ENCODE results near the gene BFSP2.

Gene BFSP2

DNA sequence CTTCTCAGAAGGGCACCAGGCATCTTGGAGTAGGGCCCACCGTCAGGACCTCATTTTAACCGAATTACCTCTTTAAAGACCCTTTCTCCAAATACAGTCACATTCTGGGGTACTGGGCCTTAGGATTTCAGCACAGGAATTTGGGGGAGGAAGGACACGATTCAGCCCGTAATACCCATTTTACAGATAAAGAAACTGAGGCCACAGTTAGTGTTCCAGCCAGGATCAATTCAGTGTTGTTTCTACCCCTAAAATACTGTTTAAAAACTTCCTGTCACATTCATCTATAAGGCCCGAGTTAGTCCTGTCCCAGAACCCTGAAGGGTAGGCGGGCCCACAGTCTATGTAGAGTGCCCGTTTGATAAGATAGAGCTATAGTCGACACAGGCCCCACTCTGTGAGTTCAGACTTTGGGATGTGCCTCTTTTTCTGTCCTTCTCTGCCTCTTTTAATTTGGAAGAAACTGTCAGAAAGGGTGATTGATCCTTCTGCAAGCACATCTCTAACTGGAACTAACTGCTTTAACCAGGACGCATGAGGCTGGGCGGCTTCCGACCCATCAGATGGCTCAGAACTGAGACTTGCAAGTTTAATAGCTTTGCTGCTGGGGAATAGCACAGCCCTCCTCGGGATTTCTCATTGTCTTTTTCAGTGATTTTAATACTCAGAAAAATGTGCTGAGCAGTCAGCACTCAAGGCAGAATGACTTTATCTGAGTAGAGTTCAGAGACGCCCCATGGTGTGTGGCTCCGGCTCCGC, 19.5 kb downstream of the BFSP2 start:
- DNase-seq = no peak

DNA sequence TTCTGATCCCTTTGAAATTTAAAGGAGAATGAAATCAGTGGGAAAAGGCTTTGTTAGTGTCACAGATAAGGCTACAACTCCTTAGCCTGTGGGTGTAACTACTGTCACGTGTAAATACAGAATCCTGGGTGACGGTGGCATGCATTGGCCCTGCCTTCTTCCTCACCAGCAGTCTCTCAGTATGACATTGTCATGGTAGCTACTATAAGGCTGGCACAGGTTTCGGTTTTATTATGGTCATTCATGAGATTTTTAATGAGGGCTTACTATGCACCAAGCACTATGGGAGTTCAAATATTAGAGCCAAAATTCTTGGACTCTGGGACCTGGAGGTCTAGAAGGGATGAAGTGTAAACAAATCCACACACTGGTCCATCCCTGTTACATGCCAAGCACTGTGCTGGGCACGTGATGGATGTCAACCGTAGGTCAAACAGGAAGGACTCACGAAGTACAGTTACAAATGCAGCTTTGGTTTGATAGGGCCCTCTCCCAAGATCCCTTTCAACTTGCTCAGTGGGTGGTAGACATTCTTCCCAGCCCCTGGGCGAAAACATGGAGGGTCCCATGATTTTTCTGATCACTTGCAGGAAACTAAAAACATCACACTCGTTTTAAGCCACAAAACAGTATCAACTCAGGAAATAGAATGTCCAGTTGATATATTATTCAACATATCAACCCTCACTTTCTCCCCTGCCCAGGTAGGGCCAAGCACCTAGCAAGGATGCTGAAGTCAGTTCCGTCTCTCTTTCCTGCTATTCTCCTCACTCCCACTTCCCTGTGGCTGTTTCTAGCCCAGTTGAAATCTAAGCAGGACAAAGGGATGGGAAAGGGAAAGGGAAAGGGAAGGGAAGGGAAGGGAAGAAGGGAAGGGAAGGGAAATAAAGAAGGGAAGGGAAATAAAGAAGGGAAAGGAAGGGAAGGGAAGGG, 25.3 kb downstream of the BFSP2 start:
- no peak for DNase-seq

DNA sequence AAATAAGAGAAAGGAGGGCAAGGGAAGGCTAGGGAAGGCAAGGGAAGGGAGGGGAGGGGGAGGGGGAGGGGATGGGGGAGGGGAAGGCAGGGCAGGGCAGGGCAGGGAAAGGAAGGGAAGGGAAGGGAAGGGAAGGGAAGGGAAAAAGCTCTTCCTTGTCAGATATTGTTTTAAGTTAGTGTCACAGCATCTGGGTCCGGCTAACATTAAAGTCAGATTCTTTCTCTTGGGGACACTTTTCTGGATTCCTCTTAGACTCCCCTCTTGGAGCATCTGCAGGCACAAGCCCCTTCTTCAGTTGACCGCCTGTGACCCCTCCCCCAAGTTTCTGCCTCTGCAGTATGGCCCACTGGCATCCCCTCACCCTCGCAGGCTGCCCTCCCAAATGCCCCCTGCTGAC, 26.0 kb downstream of the BFSP2 start:
- DNase-seq = no peak

DNA sequence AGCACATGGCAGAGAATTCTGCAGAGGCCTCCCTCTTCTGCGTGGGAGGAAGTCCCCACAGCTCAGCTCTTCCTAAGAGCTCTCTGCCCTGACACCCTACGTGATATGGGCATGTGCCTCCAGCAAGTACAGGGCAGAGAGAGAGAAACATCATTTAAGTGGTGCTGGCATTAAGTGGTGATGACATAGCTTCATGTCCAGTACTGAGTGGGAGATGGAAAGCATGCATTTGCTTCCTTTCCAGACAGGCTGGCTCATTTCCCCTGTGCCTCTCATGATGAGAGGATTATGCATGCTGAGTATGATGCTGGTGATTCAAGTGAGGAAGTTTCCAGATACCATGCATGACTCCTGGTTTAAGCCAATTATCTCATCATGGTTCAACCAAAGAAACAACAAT, 26.9 kb downstream of the BFSP2 start:
- no peak for DNase-seq

DNA sequence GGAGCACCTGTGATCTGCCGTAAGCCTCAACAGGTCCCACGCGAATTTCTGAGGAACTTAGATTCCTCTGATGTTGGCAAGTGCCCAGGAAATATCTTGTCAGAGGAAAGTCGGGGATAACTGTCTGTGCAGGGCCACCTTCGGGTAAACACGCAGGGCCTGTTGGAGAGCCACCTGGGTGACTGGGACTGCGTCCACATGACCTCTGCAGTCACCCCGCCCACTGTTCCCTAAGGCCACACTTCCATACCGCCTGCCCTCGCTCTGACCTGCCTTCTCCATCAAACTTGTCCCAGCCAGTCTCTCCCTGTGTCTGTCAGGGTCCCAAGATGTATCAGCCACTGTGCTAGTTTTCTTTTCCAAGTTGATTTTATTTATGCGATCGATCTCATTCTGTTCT, 28.7 kb downstream of the BFSP2 start:
- DNase-seq = no peak

DNA sequence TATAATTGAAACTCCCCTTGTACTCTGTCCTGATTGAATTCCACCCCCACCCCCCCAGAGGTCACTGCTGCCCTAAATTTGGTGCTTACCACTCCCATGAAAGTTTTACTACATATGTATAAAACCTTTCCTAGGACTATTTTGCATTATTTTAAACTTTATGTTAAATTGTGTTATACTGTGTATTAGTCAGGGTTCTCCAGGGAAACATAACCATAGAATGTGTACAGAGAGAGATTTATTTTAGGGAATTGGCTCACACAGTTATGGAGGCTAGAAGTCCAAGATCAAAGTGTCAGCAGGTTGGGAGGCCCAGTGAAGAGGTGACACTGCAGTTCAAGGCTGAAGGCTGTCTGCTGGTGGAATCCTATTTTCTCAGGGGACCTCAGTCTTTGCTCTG, 29.2 kb downstream of the BFSP2 start:
- no peak for DNase-seq

DNA sequence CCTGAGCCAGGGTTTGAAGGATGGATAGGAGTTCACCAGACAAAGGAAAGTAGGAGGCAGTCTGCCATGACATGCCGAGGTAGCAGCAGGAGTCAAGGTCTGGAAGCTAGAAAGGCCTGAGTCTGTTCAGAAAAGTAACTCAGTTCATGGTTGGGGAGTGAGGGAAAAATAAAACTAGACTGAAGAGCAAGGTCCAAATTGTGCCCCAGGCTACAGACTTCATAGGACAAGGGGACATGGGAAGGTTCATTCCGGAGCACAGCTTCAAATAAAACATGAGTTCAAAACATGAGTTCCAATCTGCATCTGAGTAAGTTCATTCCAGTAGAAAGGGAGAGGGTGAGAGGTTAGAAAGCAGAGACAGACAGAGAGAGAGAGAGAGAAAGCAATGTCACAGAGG, 39.7 kb downstream of the BFSP2 start:
- no peak for DNase-seq

DNA sequence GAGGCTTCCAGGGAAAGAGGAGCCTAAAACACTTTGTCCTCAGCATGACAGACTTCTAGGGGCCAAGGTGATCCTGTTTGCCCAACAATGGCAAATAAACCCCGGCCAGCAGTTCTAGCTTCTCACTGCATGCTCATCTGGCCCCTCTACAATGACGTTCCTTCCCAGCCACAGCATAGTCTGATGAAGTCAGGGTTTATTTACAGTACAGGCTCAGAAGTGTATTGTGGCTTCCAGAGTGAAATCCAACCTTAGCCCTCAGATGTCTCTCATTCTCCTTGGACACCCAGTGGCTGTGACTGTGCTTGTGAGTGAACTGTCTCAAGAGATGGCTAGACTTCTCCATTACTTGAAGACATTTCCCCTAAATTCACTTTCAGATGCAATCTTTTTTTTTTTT, 40.8 kb downstream of the BFSP2 start:
- no peak for DNase-seq

DNA sequence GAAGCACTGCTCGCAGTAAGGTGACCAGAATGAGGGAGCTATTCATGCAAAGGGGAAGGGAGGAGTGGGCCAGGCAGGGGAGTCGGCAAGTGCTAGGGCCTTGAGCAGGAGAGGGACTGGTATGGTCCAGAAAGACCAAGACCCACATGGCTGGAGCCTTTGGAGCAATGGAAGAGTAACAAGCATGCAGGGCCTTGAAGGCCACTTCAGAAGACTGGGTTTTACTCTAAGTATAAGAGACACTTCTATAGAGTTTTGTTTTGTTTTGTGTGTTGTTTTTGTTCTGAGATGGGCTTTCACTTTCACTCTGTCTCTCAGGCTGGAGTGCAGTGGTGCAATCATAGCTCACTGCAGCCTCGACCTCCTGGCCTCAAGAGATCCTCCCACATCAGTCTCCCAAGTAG, 42.0 kb downstream of the BFSP2 start:
- peak in 1 of 5 donors; percentile 66 for DNase-seq

DNA sequence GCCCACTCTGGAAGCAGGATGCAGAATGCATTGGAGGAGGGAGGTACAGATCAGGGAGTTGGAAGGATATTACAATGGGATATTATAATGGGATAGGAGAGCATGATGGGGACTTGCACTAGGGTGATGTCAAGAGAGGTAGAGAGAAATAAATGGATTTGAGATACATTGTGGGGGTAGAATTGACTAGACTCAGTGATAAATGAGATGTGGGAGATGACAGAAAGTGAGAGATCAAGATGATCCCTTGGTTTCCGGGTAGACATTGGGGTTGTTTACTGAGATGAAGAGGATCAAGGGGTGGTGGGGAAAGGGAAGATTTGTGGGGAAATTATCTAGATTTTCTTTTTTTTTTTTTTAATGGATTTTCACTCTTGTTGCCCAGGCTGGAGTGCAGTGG, 42.7 kb downstream of the BFSP2 start:
- peak in 1 of 5 donors; percentile 52 for DNase-seq

DNA sequence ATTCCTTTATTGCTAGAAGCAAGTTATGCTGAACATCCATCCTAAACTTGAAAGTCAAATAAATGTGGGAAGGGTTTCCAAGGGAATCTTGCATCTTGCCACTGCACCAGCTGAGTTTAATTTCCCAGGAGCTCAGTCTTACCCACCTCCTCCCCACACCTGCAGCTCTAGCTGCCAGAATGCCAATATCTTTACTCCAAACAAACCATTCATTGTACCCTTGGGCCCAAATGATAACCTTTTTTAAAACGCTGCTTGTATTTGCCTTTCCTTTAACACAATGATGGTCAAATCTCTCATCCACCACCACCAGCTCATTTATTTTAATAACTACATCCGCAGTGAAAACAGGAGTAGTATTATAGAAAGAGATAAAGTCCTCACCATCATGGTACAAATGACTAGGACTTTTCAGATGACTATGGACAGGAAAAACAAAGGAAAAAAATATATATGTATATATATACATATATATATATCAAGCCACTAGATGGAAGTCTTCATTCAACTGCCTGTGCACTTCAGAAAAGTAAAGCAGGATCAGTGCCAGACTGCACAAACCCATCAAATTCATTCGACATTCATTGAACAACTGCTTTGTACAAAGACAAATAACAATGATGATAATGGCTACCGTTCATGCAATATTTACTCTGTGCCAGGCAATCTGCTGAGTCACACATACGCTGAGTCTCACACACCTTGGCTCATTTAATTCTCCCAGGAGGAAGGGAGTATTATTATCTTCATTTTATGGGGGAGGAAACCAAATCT, 44.0 kb downstream of the BFSP2 start:
- DNase-seq = peak in 1 of 5 donors; percentile 34

DNA sequence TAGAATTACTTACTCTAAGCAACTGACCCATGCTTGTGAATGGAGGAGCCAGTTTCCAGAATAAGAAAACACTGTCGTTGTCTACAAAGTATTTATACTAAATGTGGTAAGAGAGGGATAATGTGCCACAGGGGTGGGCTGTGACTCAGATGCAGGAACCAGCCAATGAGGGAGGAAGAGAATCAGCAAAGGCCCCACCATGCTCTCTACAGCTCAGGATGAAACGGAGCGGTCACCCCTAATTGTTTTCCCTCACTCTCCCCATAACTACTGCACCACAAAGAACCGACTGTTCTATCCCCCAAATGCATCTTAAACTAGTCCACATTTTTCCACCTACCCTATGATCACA, 44.5 kb downstream of the BFSP2 start:
- DNase-seq = no peak

DNA sequence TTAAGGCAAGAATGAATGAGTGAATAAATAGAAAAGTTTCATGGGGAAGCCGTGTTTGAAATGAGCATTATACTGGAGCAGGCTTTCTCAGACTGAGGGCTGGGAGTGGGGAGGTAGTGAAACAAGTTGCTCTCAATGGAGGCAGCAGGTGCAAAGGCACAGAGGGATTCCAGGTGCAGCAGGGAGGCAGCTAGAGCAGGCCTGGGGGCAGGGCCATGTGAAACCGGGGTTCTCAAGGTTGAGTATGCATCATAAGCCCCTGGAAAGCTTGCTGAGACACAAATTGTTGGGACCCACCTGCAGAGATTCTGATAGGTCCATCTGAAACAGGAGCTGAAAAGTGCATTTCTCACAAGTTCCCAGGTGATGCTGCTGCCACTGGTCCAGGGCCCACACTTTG, 45.3 kb downstream of the BFSP2 start:
- DNase-seq = no peak

DNA sequence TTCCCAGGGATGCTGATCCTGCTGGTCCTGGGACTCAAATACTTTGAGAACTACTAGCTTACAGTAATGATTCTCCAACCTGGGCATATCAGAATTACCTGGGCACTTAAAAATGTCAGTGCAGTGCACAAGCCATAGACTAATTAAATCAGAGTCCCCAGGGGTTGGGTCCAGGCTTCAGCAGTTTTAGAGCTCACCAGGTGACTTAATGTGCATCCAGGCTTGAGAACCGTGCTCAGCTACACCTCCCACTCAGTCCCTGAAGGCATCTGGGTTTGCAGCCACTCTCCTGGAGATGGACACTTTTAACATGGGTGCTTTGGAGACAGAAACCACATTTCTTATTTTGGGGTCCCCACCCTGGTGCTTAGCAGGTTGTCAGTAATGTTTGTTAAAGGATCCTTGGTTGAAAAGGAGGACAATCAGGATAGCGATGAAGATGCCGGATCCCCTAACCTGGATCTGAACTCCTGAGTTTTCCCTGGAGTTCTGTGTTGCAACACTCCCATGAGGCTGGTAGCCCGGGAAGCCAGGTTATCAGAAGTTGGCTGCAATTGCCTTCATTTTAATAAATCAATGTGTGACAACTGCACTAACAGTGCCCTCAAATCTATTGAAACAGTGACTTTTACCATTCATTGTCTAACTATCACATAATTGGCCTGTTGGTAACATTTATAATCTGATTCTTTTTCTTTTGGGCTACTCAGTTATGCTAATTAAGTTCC, 48.1 kb downstream of the BFSP2 start:
- DNase-seq = no peak

DNA sequence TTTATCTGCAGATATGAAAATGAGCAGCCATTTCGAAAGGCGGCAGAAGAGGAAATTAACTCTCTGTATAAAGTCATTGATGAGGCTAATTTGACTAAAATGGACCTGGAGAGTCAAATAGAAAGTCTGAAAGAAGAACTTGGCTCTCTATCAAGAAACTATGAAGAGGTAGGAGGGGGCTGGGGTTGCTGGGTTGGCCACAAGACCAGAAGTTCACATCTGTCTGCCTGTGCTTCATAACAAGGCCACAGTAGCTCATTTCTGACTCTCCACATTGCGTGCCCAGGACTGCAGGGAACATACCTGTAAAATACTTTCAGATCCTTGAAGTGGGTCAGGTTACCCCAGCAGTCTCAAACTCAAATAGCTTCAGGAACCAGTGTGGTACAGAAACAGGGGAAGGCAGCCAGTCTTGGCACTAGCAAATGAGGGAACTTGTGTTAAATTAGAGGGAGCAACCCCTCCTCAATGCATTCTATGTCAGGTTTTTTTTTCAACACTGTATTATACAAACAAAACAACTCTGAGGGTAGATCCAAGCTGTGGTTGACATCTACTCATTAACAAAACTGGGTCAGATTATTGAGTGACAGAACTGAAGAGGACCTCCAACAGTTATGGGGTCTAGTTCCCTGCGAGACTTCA, 48.7 kb downstream of the BFSP2 start:
- peak in 1 of 5 donors; percentile 75 for DNase-seq

DNA sequence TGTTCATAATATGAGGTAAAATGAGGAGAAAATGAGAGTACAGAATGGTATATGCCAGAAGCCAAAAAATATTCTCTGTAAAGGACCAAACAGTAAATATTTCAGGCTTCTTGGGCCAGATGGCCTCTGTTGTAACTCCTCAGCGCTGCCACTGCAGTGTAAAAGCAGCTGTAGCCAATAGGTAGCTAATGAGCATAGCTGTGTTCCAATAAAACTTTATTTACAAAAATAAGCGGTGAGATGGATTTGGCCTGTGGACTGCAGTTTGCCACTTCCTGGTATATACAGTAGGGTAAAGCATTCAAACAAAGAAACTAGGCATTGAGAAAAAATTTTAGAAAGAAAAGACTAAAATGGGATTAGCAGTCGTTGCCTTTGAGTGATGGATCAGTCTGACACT, 51.5 kb downstream of the BFSP2 start:
- no peak for DNase-seq

DNA sequence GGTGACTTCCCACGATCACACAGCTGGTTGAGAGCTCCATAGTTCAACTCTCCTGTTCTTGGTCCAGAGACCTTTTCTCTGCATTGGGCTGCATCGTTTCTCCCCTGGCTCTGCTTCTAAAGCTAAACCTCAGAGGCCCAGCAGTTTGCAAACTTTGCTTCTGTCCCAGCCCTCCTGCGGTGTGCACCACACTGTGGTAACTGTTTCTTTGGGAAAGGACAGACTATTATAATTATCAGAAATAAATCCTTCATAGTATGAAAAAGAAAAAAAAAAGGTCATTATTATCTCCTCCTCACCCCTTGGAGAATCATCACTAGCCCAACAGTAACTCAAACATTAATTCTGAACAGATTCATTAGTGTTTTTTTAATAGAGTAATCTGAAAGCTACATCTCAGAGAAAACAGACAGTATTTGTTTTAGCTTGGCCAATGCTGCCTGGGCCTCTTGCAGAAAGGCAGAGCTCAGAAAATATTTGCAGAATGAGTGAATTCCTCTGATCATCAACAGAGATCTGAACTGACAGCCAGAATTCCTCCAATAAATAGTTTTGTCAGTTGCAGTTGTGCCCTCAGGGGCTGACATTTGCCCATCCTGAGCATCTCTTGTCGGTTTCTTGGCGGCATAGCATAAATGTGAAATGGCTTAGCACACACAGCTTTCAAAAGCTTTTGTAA, 52.9 kb downstream of the BFSP2 start:
- no peak for DNase-seq

DNA sequence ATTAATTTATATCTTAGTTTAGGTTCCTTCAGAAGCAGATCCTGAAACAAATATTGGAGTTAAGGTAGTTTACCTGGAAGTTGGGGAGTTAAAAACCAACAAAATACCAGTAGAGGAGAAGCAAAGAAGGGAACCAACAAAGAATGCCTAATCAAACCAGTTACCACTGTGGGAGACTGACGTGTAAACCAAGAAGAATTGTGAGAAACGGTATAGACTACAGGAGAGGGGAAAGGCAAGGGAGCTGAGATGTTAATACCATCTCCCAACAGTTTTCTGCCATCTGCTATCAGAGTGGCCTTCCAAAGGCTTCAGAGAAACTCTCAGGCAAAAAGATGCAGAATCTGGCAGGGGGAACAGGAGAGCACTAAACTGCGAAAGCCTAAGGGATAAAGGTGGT, 53.5 kb downstream of the BFSP2 start:
- no peak for DNase-seq

DNA sequence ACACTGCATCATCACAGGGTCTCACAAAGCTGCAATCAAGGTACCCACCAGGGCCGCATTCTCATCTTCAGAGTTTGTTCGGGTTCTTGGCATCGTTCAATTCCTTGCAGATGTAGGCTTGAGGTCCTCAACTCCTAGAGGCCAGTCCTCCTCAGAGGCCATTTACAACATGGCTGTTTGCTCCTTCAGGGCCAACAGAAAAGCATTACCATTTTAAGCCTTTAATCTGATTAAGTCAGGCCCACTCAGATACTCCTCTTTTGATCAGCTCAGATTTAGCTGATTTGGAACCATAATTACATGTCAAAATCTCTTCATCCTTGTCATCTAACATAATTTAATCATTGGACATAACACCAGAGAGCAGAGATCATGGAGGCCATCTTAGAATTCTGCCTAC, 55.4 kb downstream of the BFSP2 start:
- no peak for DNase-seq

DNA sequence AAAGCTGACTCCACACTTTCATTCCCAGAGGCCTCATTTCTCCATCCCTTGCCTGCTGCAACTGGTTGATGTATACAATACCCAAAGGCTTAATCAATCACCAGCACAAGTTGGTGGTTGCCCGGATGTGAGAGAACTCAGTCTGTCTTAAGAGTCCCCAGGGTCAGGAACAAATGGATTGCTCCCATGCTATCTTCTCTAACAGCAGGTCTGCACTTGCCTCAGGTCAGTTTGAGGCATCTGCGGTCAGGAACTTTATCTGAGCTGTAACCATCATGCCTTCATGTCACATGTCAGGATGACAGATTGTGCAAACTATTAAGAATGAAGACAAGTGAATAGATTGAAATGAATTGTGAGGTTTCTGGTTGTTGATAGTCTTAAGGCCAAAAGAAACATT, 56.1 kb downstream of the BFSP2 start:
- DNase-seq = no peak

DNA sequence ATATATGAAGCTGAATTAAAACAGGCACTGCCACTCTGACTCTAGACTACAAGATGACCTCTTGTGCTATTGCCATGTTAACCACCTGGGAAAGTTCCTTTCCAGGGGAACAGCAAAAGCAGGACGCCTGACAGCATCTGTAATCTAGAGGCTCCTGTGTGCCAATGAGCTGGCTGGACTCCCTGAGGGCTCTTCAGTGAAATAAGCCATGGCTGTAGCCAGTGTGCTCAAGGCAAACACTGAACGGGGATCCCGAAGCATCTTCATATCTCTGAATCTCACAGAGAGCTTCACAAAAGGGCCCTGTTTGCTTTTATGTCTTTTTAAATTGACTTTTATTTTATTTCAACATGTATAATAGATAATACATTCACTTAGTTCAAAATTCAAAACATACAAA, 57.2 kb downstream of the BFSP2 start:
- DNase-seq = no peak

Data from T-helper 1 cell (primary cell).